Naive B cell (primary cell): ENCODE data around the gene DSCAM. TPM values are rescaled to one million over a fixed set of nuclear protein-coding genes. Genes with fewer than 3 reads are reported as not detected.

Experiments used
- ATAC-seq, 2 donors: fragments of 150-1000 bp; cut with Tn5 transposase; 2 replicates each; pipeline ENCODE4 v1.10.0; 2021; ENCODE audit warnings: low read depth in 2 of 2, mild to moderate bottlenecking in 2 of 2, moderate library complexity in 2 of 2
- DNase-seq: peaks from one replicate; pipeline ENCODE4 v3.0.0; 2022
- H3K27ac Mint-ChIP-seq, 6 donors: one replicate each; pipeline ENCODE4 v1.8.0; 2020 to 2022; ENCODE audit warnings: mild to moderate bottlenecking in 6 of 6, mixed read lengths in 6 of 6, moderate library complexity in 5 of 6, inconsistent platforms in 2 of 6
- H3K27me3 Mint-ChIP-seq, 3 donors: one replicate each; pipeline ENCODE4 v1.8.0; 2021 to 2022; ENCODE audit warnings: mixed read lengths in 3 of 3, mild to moderate bottlenecking in 1 of 3
- H3K36me3 Mint-ChIP-seq, 2 donors: one replicate each; pipeline ENCODE4 v1.8.0; 2020 to 2022; ENCODE audit warnings: mixed read lengths in 2 of 2, inconsistent platforms in 1 of 2, mild to moderate bottlenecking in 1 of 2
- H3K4me1 Mint-ChIP-seq, 3 donors: one replicate each; pipeline ENCODE4 v1.8.0; 2020 to 2022; ENCODE audit warnings: mixed read lengths in 3 of 3, inconsistent platforms in 1 of 3, mild to moderate bottlenecking in 1 of 3, moderate library complexity in 1 of 3
- H3K4me3 Mint-ChIP-seq, 8 donors: one replicate each; pipeline ENCODE4 v1.8.0; 2020 to 2022; ENCODE audit warnings: mild to moderate bottlenecking in 8 of 8, mixed read lengths in 8 of 8, moderate library complexity in 8 of 8, inconsistent platforms in 2 of 8
- H3K9me3 Mint-ChIP-seq, 7 donors: one replicate each; pipeline ENCODE4 v1.8.0; 2020 to 2022; ENCODE audit warnings: mixed read lengths in 7 of 7, mild to moderate bottlenecking in 5 of 7, inconsistent platforms in 2 of 7, moderate library complexity in 1 of 7
- polyA plus RNA-seq, 6 donors: library from polyadenylated mRNA; unstranded; fragments of 300-500 nt; fragmentation: Illumina TruSeq; gene quantifications; one replicate each; pipeline ENCODE4 v1.2.3, GENCODE V29; 2021; ENCODE audit warnings: low read depth in 6 of 6

The DSCAM gene
- polyA plus RNA-seq, 6 donors from 2014 or later: not detected

DNA sequence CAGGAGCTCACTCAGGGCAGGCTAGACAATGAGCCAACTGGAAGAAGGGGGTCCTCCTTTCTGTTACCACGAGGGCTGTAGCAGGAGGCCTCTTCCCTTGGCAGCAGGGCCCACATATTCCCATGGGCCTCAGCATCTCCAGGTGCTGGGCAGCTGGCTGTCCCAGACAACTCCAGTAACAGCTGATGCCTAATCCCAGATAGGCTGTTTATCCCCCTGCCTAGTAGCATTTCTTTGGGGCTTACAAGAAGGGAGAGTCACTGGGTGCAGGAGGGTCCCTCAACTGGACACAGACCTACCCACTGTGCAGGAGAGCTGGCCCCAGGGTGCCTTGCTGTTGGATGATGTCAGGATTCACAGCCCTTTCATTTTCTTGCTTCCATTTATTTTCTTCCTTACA, 278.2 kb downstream of the DSCAM start:
- Mint-ChIP-seq H3K27me3 (no peaks in the 10 kb centered on the region), H3K36me3 (peaks cover 0 to 8% of the 10 kb centered on the region in 2 donors), H3K4me1 (no peaks in the 10 kb centered on the region), H3K9me3 (peaks cover 0 to 17% (median 5%) of the 10 kb centered on the region in 7 donors), H3K4me3 (no peak overlapping the region), H3K27ac (no peak overlapping the region)
- ATAC-seq: no peak
- DNase-seq: no peak

DNA sequence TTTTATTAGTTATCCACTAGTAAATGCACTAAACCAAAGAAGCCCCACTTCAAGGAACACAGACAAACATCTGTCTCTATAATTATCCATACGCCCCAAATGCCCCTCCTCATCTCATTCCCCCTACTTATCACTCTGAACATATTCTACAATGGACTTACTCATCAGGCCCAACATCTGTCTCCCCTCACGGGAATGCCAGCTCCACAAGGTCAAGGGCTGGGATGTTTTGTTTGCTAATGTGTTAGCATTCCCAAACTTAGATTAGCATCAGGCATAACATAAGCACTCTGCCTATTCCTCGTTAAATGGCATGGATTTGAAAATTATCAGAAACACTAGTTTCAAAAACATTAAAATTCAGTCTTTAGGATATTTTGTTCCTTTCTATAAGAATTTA, 279.5 kb downstream of the DSCAM start:
- no peak for DNase-seq
- ATAC-seq: no peak
- no peaks in the 10 kb centered on the region for H3K4me1 Mint-ChIP-seq
- H3K4me3 Mint-ChIP-seq: no peak overlapping the region
- H3K36me3 Mint-ChIP-seq: peaks cover 0 to 8% of the 10 kb centered on the region in 2 donors
- no peaks in the 10 kb centered on the region for H3K27me3 Mint-ChIP-seq
- peaks cover 0 to 17% (median 5%) of the 10 kb centered on the region in 7 donors for H3K9me3 Mint-ChIP-seq
- H3K27ac Mint-ChIP-seq: no peak overlapping the region

DNA sequence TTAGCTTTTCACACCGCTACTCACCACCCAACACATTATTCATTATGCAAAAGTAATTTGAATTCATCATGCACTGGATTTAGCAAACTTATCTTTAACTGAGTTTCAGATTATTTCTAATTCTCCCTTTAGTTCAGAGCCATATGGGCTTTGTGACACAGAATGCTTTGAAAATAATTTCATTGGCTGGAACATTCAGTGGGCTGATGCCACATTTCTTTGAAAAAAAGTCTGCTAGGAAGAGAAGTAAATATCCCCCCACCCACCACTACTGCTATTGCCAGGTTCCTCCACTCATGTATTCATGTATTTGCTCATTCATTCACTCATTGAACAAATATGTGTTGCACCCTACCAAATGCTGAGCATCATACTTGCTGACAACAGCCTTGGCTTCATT, 280.5 kb downstream of the DSCAM start:
- Mint-ChIP-seq H3K4me1 (no peaks in the 10 kb centered on the region), H3K36me3 (peaks cover 0 to 8% of the 10 kb centered on the region in 2 donors), H3K27me3 (no peaks in the 10 kb centered on the region), H3K9me3 (peaks cover 0 to 17% (median 5%) of the 10 kb centered on the region in 7 donors), H3K4me3 (no peak overlapping the region), H3K27ac (no peak overlapping the region)
- DNase-seq (no peak), ATAC-seq (no peak)

DNA sequence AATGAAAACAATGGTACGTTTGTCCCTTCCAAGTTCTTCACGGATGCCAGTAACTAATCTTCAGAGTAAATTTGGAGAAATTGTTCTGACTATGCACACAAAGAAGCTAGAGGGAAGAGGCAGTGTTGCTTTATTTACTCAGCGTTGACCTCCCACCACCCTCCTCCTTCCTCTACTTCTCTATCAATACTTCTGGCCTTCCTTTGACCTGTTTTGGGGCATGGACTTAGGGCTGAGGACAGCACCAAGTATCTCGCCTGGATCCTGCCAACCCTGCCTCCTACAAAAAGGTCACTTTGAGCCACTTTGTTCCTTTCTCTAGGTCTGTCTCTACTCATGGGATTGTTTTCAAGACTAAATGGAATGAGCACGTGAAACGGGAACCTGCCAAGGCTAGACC, 282.6 kb downstream of the DSCAM start:
- no peaks in the 10 kb centered on the region for H3K36me3 Mint-ChIP-seq
- H3K4me3 Mint-ChIP-seq: no peak overlapping the region
- DNase-seq: no peak
- H3K4me1 Mint-ChIP-seq: no peaks in the 10 kb centered on the region
- peaks cover 0 to 6% (median 2%) of the 10 kb centered on the region in 7 donors for H3K9me3 Mint-ChIP-seq
- ATAC-seq: no peak
- H3K27ac Mint-ChIP-seq: no peak overlapping the region
- H3K27me3 Mint-ChIP-seq: no peaks in the 10 kb centered on the region

DNA sequence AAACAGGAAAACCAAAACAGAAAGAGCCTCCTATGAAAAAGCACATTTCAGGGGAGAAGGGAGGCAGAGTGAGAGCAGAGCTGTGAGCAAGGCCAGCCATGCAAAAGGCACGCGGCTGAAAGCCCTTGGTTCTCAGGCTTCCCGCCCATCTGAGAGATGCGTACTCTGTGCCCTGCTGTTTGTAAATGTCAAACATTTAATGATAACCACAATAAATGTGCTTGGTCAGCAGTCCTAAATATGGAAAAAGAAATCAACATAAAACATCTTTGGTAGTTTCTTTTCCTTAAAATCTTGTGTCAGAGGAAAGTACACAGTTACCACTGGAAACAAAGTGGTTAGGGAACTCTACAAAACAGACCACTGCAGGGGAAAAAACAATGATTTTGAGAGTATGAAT, 283.1 kb downstream of the DSCAM start:
- Mint-ChIP-seq H3K9me3 (peaks cover 0 to 6% (median 0%) of the 10 kb centered on the region in 7 donors), H3K4me3 (no peak overlapping the region)

DNA sequence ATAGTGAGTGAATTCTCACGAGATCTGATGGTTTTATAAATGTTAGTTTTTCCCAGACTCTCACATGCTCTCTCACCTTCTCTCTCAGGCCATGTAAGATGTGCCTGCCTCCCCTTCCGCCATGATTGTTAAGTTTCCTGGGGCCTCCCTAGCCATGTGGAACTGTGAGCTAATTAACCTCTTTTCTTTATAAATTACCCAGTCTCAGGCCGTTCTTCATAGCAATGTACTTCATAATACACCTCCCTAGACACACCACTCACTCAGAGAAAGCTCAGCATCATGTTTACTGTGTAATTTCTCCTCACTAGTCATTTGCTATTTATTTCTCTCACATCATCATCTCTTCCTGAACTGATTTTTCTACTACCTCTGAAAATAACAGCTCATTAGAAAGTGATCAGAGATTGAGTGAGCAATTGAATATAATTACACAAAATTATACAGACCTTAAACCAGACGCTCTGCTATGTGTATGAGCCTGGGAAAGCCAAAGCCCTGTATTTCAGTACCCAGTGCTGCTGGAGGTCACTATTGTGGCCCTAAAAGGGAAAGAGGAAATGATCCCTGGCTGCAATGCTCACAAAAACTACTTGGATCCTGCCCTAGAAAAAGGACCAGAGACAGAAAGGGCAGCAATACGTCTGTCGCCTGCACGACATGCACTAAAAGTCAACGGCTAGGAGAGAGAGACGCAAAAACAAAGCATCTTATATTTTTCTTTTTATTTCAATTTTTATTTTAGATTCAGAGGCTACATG, 284.5 kb downstream of the DSCAM start:
- no peaks in the 10 kb centered on the region for H3K4me1 Mint-ChIP-seq
- no peaks in the 10 kb centered on the region for H3K27me3 Mint-ChIP-seq
- peaks cover 0 to 8% (median 4%) of the 10 kb centered on the region in 7 donors for H3K9me3 Mint-ChIP-seq
- no peak for ATAC-seq
- no peaks in the 10 kb centered on the region for H3K36me3 Mint-ChIP-seq
- H3K4me3 Mint-ChIP-seq: no peak overlapping the region
- no peak for DNase-seq
- no peak overlapping the region for H3K27ac Mint-ChIP-seq

More for the DNA sequence above, 283.1 kb downstream of the DSCAM start:
- DNase-seq (no peak), ATAC-seq (no peak)
- H3K36me3 Mint-ChIP-seq: no peaks in the 10 kb centered on the region
- H3K4me1 Mint-ChIP-seq: no peaks in the 10 kb centered on the region
- H3K27ac Mint-ChIP-seq: no peak overlapping the region
- H3K27me3 Mint-ChIP-seq: no peaks in the 10 kb centered on the region

DNA sequence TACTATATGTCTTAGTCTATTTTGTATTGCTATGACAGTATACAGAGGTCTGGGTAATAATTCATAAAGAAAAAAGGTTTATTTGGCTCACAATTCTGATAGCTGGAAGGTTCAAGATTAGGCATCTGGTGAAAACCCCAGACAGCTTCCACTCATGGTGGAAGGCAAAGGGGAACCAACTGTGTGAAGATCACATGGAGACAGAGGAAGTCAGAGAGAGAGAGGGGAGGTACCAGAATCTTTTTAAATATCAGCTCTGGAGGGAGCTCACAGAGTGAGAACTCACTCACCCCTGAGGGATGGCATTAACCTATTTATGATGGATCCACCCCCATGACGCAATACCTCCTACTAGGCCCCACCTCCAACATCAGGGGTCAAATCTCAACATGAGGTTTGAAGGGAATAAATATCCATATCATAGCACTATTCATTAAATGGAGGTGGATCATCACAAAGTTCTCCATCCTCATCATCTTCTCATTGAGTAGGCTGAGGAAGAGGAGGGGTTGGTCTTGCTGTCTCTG, 290.5 kb downstream of the DSCAM start:
- Mint-ChIP-seq H3K9me3 (peaks cover 0 to 8% (median 4%) of the 10 kb centered on the region in 7 donors), H3K27me3 (no peaks in the 10 kb centered on the region), H3K4me1 (no peaks in the 10 kb centered on the region), H3K36me3 (no peaks in the 10 kb centered on the region), H3K4me3 (no peak overlapping the region), H3K27ac (no peak overlapping the region)
- DNase-seq: no peak
- no peak for ATAC-seq

DNA sequence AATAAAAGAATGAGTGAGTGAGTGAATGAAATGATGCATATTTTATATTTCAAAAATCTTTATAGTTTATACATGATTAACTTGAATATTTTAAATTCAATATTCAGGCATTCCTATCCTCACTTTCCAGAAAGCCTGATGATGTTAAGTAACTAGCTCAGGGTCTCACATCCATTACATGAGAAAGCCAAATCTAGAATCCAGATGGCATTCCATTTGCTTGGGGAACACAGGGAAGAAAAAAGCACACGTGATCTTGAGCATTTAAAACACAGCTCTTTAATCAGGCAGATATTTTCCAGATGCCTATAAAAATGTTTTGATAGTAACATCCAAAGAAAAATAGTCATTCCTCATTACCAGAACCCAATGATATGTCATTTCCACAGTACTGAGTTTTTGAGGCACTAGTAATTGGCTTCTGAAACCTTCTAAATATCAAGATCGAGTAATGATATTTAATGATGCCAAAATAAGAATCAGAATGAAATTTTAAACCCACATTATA, 291.9 kb downstream of the DSCAM start:
- ATAC-seq: no peak
- Mint-ChIP-seq H3K27ac (no peak overlapping the region), H3K4me3 (no peak overlapping the region), H3K36me3 (no peaks in the 10 kb centered on the region), H3K4me1 (no peaks in the 10 kb centered on the region), H3K9me3 (peaks cover 0 to 10% (median 4%) of the 10 kb centered on the region in 7 donors), H3K27me3 (no peaks in the 10 kb centered on the region)
- no peak for DNase-seq

DNA sequence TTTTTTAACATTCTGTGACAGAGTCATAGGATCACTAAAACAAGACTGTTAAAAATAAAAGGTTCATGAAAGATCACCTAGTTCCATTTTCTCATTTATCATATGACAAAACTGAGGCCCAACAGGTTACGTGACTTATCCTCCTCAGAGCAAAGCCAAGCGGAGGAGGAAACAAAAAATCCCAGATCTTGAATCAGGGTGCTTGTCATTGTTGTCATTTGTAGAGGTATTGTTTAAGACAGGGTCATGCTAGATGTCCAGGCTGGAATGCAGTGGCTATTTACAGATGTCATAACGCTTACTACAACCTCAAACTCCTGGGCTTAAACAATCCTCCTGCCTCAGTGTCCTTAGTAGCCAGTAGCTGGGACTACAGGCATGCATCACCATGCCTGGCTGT, 293.2 kb downstream of the DSCAM start:
- DNase-seq (no peak), ATAC-seq (no peak)
- Mint-ChIP-seq H3K4me1 (no peaks in the 10 kb centered on the region), H3K4me3 (no peak overlapping the region), H3K9me3 (peaks cover 0 to 10% (median 4%) of the 10 kb centered on the region in 7 donors), H3K36me3 (no peaks in the 10 kb centered on the region), H3K27me3 (no peaks in the 10 kb centered on the region), H3K27ac (no peak overlapping the region)

DNA sequence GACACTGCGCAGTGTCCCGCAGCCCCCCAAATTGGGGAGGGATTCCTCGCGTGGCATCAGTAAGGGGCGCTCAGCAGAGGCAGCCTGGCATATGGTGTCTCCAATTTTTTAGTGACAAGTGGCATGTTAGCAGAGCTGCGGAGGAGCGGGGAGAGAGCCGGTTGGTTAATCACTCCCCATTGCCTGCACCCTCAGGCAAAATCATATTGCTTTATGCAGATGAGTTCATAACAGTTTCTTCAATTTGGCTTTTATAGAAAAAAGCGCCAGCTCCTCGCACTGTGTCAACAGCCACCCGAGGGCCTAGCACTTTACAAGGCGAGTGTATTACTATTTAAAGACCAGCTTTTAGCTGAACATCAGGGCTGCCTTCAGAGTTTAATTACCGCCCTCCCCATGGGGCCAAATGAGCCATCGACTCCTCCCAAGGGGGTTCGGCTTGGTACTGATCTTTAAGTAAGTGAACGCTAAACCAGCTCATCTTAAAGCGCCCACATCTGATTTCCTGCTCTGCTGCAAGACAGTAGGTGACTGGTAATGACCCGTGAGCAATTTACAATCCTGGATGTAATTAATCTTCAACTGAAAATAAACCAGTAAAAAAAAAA, 298.9 kb downstream of the DSCAM start:
- Mint-ChIP-seq H3K4me3 (no peak overlapping the region), H3K4me1 (no peaks in the 10 kb centered on the region), H3K36me3 (no peaks in the 10 kb centered on the region), H3K9me3 (peaks cover 0 to 24% (median 11%) of the 10 kb centered on the region in 7 donors), H3K27ac (no peak overlapping the region), H3K27me3 (no peaks in the 10 kb centered on the region)
- no peak for DNase-seq
- ATAC-seq: no peak

DNA sequence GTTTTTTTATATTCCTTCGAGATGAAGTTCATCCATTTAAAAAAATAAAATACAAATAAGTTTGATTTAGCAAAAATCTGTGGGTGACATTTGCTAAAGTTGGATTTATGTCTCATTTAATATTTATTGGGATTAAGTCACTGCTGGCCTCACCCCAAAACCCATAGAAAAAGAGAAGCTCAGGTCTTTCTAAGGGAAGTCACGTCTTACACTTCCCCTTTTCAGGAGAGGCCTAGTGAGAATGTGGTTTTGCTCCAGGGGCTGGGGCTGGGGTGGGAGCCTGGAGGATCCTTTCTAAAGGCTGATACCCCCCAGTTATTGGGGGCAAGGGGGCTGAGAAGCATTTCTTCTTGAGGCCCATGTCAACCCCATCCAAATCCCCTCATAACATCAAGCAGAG, 300.3 kb downstream of the DSCAM start:
- Mint-ChIP-seq H3K36me3 (no peaks in the 10 kb centered on the region), H3K27me3 (no peaks in the 10 kb centered on the region), H3K4me1 (no peaks in the 10 kb centered on the region), H3K9me3 (peaks cover 2 to 24% (median 11%) of the 10 kb centered on the region in 7 donors), H3K4me3 (no peak overlapping the region), H3K27ac (no peak overlapping the region)
- ATAC-seq (no peak), DNase-seq (no peak)

DNA sequence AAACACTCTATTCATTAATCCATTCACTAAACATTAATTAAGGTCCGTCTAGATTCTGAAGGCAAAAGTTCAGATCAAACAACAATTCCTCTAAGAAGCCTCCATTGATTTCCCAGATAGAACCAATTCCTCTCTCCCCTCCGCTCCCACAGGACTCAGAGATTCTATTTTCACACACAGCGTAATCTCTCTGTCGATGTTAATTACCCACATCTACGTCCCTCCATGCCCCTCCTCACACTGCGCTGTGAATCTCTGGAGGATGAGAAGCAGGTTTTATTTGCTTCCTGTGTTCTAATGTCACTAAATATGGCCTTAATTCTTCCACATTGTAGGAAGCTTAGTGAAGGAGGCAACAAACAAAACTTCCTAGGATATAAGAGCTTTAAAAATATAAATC, 306.7 kb downstream of the DSCAM start:
- no peak for ATAC-seq
- Mint-ChIP-seq H3K4me3 (no peak overlapping the region), H3K9me3 (peaks cover 0 to 21% (median 10%) of the 10 kb centered on the region in 7 donors), H3K4me1 (no peaks in the 10 kb centered on the region), H3K36me3 (no peaks in the 10 kb centered on the region), H3K27ac (no peak overlapping the region), H3K27me3 (no peaks in the 10 kb centered on the region)
- DNase-seq: no peak

DNA sequence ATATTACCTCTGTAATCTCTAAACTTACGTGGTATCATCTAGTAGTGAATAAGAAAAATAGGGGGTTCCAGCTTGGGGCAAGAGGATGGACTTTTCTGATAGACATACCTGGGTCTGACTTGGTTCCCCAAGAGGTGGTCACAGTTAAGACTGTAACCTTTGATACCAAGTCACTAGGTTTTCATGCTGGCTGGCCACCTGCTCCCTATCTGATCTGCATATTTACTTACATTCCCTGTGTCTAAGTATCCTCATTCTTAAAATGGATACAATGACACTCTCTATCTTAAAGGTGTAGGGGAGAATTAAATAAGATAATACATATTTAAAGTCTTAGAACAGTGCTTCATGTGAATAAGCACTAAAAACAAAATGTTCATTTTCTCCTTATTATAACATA, 312.1 kb downstream of the DSCAM start:
- no peaks in the 10 kb centered on the region for H3K4me1 Mint-ChIP-seq
- H3K4me3 Mint-ChIP-seq: no peak overlapping the region
- DNase-seq (no peak), ATAC-seq (no peak)
- no peaks in the 10 kb centered on the region for H3K36me3 Mint-ChIP-seq
- H3K27me3 Mint-ChIP-seq: no peaks in the 10 kb centered on the region
- H3K27ac Mint-ChIP-seq: no peak overlapping the region
- peaks cover 2 to 16% (median 5%) of the 10 kb centered on the region in 7 donors for H3K9me3 Mint-ChIP-seq
